Stimulated activated naive CD8-positive, alpha-beta T cell treated with anti-CD3 and anti-CD28 coated beads, Interleukin-15, Interleukin-2, amounts not matched to agents 100 ng/mL and 50 ng/mL, for 24 hours (primary cell): Measurements from ENCODE around the gene CDCP2.

Experiments
- H3K27ac Mint-ChIP-seq: one replicate; pipeline ENCODE4 v1.8.0; 2021; ENCODE audit warnings: mild to moderate bottlenecking, mixed read lengths
- H3K27me3 Mint-ChIP-seq: one replicate; pipeline ENCODE4 v1.8.0; 2021; ENCODE audit warnings: mixed read lengths
- H3K36me3 Mint-ChIP-seq: one replicate; pipeline ENCODE4 v1.8.0; 2021; ENCODE audit warnings: low read depth, mixed read lengths
- H3K4me1 Mint-ChIP-seq: one replicate; pipeline ENCODE4 v1.8.0; 2021; ENCODE audit warnings: low read depth, mixed read lengths
- H3K4me3 Mint-ChIP-seq: one replicate; pipeline ENCODE4 v1.8.0; 2021; ENCODE audit warnings: mild to moderate bottlenecking, mixed read lengths
- H3K9me3 Mint-ChIP-seq: one replicate; pipeline ENCODE4 v1.8.0; 2021; ENCODE audit warnings: mixed read lengths

Gene CDCP2

DNA sequence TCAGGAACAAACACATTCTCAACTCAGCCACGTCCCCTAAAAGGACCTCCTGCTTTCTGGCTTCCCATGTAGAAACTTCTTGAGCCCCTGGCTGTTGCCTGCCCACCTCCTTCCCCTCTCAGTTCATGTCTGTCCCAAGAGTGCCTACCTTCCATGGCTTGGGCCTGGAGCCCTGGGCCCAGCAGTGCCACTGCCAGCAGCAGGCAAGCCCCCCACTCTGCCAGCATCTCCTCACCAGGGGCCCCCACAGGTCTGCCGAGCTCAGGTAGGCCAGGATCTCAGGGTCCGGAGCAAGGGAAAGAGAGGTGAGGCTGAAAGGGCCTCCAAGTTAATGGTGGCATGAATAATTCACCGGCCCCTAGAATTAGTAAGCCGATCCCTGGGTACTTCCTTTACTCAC is at the start of gene CDCP2:
TSS of gene CDCP2 (minus strand) at position 305 of the 400 bp plus-strand sequence. CDS start at position 227, 78 bp downstream.
- no peak within 1 kb of the TSS for H3K27ac Mint-ChIP-seq
- H3K4me3 Mint-ChIP-seq: no peak within 1 kb of the TSS
- no peaks in the 10 kb centered on the region for H3K4me1 Mint-ChIP-seq
- H3K36me3 Mint-ChIP-seq: no peaks in the 10 kb centered on the region
- H3K9me3 Mint-ChIP-seq: no peaks in the 10 kb centered on the region
- H3K27me3 Mint-ChIP-seq: no peaks in the 10 kb centered on the region

DNA sequence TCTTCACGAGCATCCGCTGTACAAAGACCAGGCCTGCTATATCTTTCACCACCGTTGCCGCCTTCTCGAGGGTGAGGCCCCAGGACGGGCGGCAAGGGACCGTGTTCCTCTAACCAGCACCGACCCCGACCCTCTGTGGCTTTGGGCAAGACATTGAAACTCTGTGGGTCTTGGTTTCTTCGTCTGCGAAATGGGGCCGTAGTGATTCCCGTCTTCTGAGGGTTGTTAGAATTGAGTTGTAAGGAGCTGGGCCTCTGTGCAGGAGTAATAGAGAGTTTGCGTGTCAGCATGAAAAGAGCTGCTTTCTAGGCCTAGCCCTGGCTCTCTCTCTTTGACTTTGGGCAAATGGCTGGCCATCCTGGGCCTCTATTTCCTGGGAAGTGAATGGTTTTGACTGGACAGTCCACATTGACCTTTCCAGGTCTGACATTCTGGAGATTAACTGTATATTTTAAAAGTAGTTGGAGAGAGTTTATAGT is 47.8 kb upstream of the CDCP2 start:
- Mint-ChIP-seq H3K27me3 (no peaks in the 10 kb centered on the region), H3K27ac (peak overlapping the region; percentile 87), H3K4me3 (peak overlapping the region; percentile 94), H3K36me3 (peaks cover 43% of the 10 kb centered on the region), H3K4me1 (peaks cover 33% of the 10 kb centered on the region), H3K9me3 (no peaks in the 10 kb centered on the region)

DNA sequence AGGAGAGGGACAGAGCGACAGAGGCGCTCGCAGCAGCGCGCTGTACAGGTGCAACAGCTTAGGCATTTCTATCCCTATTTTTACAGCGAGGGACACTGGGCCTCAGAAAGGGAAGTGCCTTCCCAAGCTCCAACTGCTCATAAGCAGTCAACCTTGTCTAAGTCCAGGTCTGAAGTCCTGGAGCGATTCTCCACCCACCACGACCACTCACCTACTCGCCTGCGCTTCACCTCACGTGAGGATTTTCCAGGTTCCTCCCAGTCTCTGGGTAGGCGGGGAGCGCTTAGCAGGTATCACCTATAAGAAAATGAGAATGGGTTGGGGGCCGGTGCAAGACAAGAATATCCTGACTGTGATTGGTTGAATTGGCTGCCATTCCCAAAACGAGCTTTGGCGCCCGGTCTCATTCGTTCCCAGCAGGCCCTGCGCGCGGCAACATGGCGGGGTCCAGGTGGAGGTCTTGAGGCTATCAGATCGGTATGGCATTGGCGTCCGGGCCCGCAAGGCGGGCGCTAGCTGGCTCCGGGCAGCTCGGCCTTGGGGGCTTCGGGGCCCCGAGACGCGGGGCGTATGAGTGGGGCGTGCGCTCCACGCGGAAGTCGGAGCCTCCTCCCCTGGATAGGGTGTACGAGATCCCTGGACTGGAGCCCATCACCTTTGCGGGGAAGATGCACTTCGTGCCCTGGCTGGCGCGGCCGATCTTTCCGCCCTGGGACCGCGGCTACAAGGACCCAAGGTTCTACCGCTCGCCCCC is 47.1 kb upstream of the CDCP2 start, which contains the start of the genes CYB5RL and MRPL37:
TSS of gene CYB5RL (minus strand) at position 266 of the 754 bp plus-strand sequence. CDS start 4,414 bp downstream, outside the sequence.
TSS of gene MRPL37 (plus strand) at position 403 of the 754 bp plus-strand sequence. CDS start at position 480, 77 bp downstream.
- H3K4me1 Mint-ChIP-seq: peaks cover 33% of the 10 kb centered on the region
- H3K36me3 Mint-ChIP-seq: peaks cover 41% of the 10 kb centered on the region
- no peaks in the 10 kb centered on the region for H3K9me3 Mint-ChIP-seq
- H3K27ac Mint-ChIP-seq: peak within 1 kb of the TSS; percentile 87
- peak within 1 kb of the TSS; percentile 94 for H3K4me3 Mint-ChIP-seq
- no peaks in the 10 kb centered on the region for H3K27me3 Mint-ChIP-seq

GRCh38 chr1:54199151-54199764 is 46.5 kb upstream of the CDCP2 start:
- peak overlapping the region; percentile 94 for H3K4me3 Mint-ChIP-seq
- peaks cover 33% of the 10 kb centered on the region for H3K4me1 Mint-ChIP-seq
- H3K9me3 Mint-ChIP-seq: no peaks in the 10 kb centered on the region
- H3K36me3 Mint-ChIP-seq: peaks cover 43% of the 10 kb centered on the region
- H3K27ac Mint-ChIP-seq: peak overlapping the region; percentile 87
- no peaks in the 10 kb centered on the region for H3K27me3 Mint-ChIP-seq

GRCh38 chr1:54193453-54193852 is 40.7 kb upstream of the CDCP2 start:
- Mint-ChIP-seq H3K9me3 (no peaks in the 10 kb centered on the region), H3K4me1 (no peaks in the 10 kb centered on the region), H3K27ac (no peak overlapping the region), H3K27me3 (no peaks in the 10 kb centered on the region), H3K36me3 (peaks cover 29% of the 10 kb centered on the region), H3K4me3 (no peak overlapping the region)

- H3K4me3 Mint-ChIP-seq: no peak overlapping the region
- H3K36me3 Mint-ChIP-seq: peaks cover 44% of the 10 kb centered on the region
- H3K27me3 Mint-ChIP-seq: no peaks in the 10 kb centered on the region
- H3K4me1 Mint-ChIP-seq: no peaks in the 10 kb centered on the region
- H3K27ac Mint-ChIP-seq: no peak overlapping the region
- no peaks in the 10 kb centered on the region for H3K9me3 Mint-ChIP-seq
These were observed 38.7 kb upstream of the CDCP2 start for GRCh38 chr1:54191525-54191924.

DNA sequence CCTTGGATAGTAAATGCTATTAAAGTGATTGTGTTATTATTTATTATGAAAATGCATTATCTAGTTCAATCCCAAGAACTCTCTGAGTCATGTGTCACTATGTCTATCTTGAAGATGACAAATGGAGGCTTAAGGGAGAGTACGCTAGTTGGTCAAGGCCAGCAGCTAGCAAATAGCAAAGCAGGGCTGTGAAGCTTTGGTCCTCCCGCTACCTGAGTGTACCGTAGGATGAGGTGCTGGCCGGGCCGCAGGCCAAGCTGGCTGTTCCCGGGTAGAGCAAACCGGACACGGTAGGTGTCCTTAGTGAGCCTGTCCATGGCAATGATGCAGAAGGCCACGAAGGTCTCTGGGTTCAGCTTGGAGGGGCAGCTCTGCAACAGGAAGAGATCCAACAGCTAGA is 37.7 kb upstream of the CDCP2 start:
- Mint-ChIP-seq H3K27me3 (no peaks in the 10 kb centered on the region), H3K4me1 (no peaks in the 10 kb centered on the region), H3K4me3 (no peak overlapping the region)

DNA sequence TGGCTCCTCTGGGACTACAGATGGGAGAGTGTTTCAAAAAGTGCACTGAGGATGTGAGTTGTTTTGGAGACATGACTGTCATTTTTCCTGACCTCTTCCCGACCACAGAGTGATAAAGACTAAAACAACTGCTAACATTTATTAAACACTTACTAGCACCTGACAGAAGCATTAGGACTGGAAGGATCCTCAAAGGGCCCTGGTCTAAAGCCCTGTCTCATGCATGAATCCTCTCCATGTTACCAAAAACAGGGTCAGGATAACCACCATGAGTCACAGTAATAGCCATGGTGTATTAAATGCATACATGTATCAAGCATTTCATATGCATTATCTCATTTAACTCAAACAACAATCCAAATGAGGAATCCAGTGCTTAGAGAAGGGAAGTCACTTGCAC is 35.5 kb upstream of the CDCP2 start:
- H3K27me3 Mint-ChIP-seq: no peaks in the 10 kb centered on the region
- peaks cover 40% of the 10 kb centered on the region for H3K36me3 Mint-ChIP-seq
- no peaks in the 10 kb centered on the region for H3K9me3 Mint-ChIP-seq
- H3K4me1 Mint-ChIP-seq: no peaks in the 10 kb centered on the region
- no peak overlapping the region for H3K27ac Mint-ChIP-seq
- no peak overlapping the region for H3K4me3 Mint-ChIP-seq

More for the DNA sequence above, 37.7 kb upstream of the CDCP2 start:
- H3K9me3 Mint-ChIP-seq: no peaks in the 10 kb centered on the region
- peaks cover 48% of the 10 kb centered on the region for H3K36me3 Mint-ChIP-seq
- H3K27ac Mint-ChIP-seq: no peak overlapping the region

GRCh38 chr1:54186056-54186455 is 33.3 kb upstream of the CDCP2 start:
- Mint-ChIP-seq H3K9me3 (no peaks in the 10 kb centered on the region), H3K36me3 (peaks cover 37% of the 10 kb centered on the region), H3K27me3 (no peaks in the 10 kb centered on the region), H3K27ac (no peak overlapping the region), H3K4me3 (no peak overlapping the region), H3K4me1 (no peaks in the 10 kb centered on the region)

DNA sequence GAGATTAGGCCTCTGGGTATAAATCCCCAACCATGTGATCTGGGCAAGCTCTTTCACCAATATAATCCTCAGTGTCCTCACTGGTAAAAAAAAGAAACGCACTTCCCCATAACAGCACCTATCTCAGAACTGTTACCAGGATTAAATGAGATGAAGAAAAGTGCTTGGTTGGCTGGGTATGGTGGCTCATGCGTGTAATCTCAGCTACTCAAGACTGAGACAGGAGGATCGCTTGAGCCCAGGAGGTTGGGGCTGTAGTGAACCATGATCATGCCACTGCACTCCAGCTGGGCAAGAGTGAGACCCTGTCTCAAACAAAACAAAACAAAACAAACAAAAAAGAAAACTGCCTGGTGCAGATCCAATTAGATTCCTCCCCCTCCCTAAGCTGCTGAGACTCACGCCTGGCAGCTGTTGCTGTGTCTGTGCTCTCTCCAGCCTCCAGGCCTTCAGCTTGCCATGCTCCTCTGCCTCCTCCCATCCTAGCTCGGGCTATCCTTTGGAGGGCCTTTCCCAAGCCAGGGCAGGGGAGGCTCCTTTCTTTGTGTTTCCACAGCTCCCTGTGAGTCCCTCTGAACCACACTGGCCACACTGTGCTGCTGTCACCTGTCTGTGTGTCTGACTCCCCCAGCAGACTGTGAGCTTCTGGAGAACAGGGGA is 28.0 kb upstream of the CDCP2 start:
- H3K36me3 Mint-ChIP-seq: peaks cover 13% of the 10 kb centered on the region

DNA sequence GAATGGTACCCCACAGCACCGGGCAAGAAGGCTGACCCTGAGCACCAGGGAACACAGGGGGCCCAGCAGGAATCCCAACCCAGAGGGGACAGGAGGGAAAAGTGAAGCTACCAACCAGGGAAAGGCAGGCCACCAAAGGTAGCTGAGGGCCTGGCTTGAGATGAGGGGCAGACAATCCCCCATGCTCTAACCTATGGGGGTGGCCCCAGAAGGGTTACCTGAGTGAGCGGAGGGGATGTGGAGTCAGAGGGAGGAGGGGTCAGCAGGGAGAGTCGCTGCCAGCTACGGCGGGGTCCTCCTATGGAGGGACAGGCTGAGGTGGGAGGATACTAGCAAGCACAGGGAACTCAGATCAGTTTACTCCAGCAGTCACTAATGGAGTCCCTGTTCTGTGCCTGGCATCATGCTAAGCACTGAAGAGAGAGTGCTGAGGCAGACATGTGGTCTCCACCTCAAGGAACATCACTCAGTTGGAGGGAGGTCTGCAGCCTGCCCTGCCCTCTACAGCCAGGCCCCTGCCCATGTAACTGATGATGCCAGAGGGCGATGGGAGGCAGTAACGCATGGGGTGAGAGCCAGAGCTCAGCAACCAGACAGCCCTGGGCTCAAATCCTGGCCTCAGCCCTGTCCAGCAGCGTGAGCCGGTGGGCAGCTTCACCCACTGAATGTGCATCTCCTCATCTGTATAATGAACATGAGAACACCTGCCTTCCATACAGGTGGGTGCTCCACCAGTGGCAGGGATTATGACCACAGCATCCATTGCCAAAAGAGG is 25.7 kb upstream of the CDCP2 start:
- H3K27me3 Mint-ChIP-seq: no peaks in the 10 kb centered on the region
- no peaks in the 10 kb centered on the region for H3K9me3 Mint-ChIP-seq
- H3K4me1 Mint-ChIP-seq: no peaks in the 10 kb centered on the region
- H3K27ac Mint-ChIP-seq: no peak overlapping the region
- peaks cover 5% of the 10 kb centered on the region for H3K36me3 Mint-ChIP-seq
- H3K4me3 Mint-ChIP-seq: no peak overlapping the region

More for the DNA sequence above, 28.0 kb upstream of the CDCP2 start:
- H3K9me3 Mint-ChIP-seq: no peaks in the 10 kb centered on the region
- H3K4me1 Mint-ChIP-seq: no peaks in the 10 kb centered on the region
- no peak overlapping the region for H3K4me3 Mint-ChIP-seq
- no peak overlapping the region for H3K27ac Mint-ChIP-seq
- no peaks in the 10 kb centered on the region for H3K27me3 Mint-ChIP-seq

DNA sequence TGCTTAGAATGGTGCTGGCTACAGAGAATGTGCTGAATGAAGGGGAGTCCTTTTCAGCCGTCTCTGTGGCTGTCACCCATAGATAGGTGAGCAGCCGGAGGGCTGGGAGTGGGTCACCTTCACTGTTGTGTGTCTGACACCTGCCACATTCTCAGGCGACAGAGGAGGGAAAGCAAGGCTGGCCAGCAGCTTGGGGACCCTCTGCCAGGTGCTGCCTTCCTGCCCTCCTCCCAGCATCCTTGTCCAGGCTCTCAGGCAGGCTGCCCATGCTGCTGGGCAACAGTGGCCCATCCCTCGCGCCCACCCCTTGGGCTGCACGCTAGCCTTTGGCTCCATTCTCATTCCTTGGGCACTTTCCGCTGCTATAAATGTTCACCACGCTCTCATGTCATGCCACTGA is 24.9 kb upstream of the CDCP2 start:
- no peak overlapping the region for H3K27ac Mint-ChIP-seq
- no peaks in the 10 kb centered on the region for H3K9me3 Mint-ChIP-seq
- H3K27me3 Mint-ChIP-seq: no peaks in the 10 kb centered on the region
- H3K4me1 Mint-ChIP-seq: no peaks in the 10 kb centered on the region
- no peaks in the 10 kb centered on the region for H3K36me3 Mint-ChIP-seq
- H3K4me3 Mint-ChIP-seq: no peak overlapping the region

DNA sequence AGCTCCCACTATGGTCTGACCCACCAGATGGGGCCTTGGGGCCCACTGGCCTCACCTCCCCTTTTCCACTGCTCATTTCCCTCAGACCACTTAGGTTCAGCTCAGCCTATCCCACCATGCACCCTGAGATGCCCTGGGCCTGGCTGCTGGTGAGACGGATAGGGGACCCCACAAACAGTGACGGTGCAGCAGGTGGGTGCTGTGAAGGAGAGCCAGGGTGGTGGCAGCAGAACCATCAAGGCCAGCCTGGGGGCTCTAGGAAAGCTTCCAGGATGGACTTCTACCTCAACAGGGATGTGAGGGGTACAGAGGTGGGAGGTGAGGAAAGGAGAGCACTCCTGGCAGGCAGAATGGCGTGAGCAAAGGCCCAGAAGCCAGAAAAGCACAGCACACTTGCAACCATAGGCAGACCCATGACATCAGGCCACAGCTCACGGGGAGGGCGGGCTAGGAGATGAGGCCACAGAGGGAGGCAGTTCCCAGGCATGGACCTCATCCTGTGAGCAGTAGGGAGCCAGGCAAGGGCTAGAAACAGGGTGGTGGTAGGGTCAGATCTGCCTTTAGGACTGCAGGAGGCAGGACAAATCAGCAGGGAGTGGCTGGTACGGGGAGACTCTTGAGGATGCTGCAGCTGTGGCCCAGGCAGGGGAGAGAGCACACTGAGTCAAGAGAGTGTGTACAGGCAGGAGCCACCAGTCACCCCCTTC is 24.0 kb upstream of the CDCP2 start:
- Mint-ChIP-seq H3K27me3 (no peaks in the 10 kb centered on the region), H3K27ac (no peak overlapping the region), H3K9me3 (no peaks in the 10 kb centered on the region), H3K4me3 (no peak overlapping the region), H3K4me1 (no peaks in the 10 kb centered on the region), H3K36me3 (no peaks in the 10 kb centered on the region)

- no peaks in the 10 kb centered on the region for H3K27me3 Mint-ChIP-seq
- no peaks in the 10 kb centered on the region for H3K36me3 Mint-ChIP-seq
- H3K9me3 Mint-ChIP-seq: no peaks in the 10 kb centered on the region
- no peak overlapping the region for H3K27ac Mint-ChIP-seq
- no peak overlapping the region for H3K4me3 Mint-ChIP-seq
- peaks cover 5% of the 10 kb centered on the region for H3K4me1 Mint-ChIP-seq
These were observed 21.3 kb upstream of the CDCP2 start for GRCh38 chr1:54174106-54174505.
